Adrenal gland (tissue), 12 donors: ENCODE data around the gene PKNOX2. TPM values are rescaled to one million over a fixed set of nuclear protein-coding genes. Genes with fewer than 3 reads are reported as not detected.

ENCODE experiments used
- DNase-seq, 7 donors: peaks; one replicate each; pipeline ENCODE4 v3.0.0-alpha.2; 2019 to 2020
- H3K27ac ChIP-seq, 5 donors: fragments of 200-600 bp; sonication (generic) in 4 of 5; 1 replicate in 3 of 5; 2 replicates in 2 of 5; pipeline versions ENCODE4 v1.5.1 to v1.8.0; 2016 to 2020; ENCODE audit warnings: mild to moderate bottlenecking in 1 of 5
- H3K27me3 ChIP-seq: fragments of 200-600 bp; 2 replicates; pipeline ENCODE4 v1.8.0; 2021
- H3K36me3 ChIP-seq, 2 donors: fragments of 200-600 bp; replicated peaks in 1 of 2; 1 replicate in 1 of 2; 2 replicates in 1 of 2; pipeline versions ENCODE4 v1.5.1 to v1.8.0; 2018 to 2022
- H3K4me1 ChIP-seq, 2 donors: fragments of 200-600 bp; replicated peaks in 1 of 2; 1 replicate in 1 of 2; 2 replicates in 1 of 2; pipeline versions ENCODE4 v1.5.1 to v1.8.0; 2018 to 2021
- H3K4me3 ChIP-seq, 4 donors: fragments of 200-600 bp; sonication (generic) in 3 of 4; one replicate each; pipeline ENCODE4 v1.5.1; 2016 to 2018
- H3K9me3 ChIP-seq, 3 donors: fragments of 200-600 bp; sonication (generic) in 1 of 3; replicated peaks in 1 of 3; 1 replicate in 2 of 3; 2 replicates in 1 of 3; pipeline versions ENCODE4 v1.5.1 to v1.8.0; 2016 to 2021
- POLR2A ChIP-seq, 2 donors: fragments of 450-650 bp; IDR thresholded peaks; one replicate each; pipeline ENCODE4 v1.6.1; 2017; ENCODE audit warnings: antibody characterized with exemption in 2 of 2, mild to moderate bottlenecking in 2 of 2, moderate library complexity in 1 of 2
- WGBS, 4 donors: extraction: QIAGEN DNeasy Blood & Tissue Kit in 2 of 4; methylation state at CpG; one replicate each; pipeline versions ENCODE4 v1.1.5 to v1.1.7; 2013 to 2017; 5-methylcytosine and 5-hydroxymethylcytosine counted together
- intact Hi-C, 2 donors: fragments of 100-400 bp; cut with DNase I; formaldehyde crosslinking; loops; one replicate each; pipeline versions ENCODE4 v1.14.1 to v1.15.0; 2022 to 2023
- polyA plus RNA-seq, 3 donors: library from polyadenylated mRNA; stranded (reverse); fragments of 200-250 nt in 2 of 3; fragments of 350-450 nt in 1 of 3; fragmentation: Illumina TruSeq in 1 of 3; extraction: RNeasy Lipid Tissue Mini Kit (QIAGEN cat#74804) in 1 of 3; gene quantifications; one replicate each; pipeline ENCODE4 v1.2.3, GENCODE V29; 2013 to 2014
- total RNA-seq, 9 donors: library from RNA; depleted of rRNA in 4 of 9; stranded (reverse); fragments of >200 nt in 4 of 9; fragments of 120-200 nt in 1 of 9; fragmentation: NEBNext Ultra II Directional in 1 of 9; extraction: Animal tissue kit (Norgen Biotek cat#: 25700) in 1 of 9; gene quantifications; one replicate each; pipeline versions ENCODE4 v1.1.0 to v1.2.4, GENCODE V29; 2013 to 2023
- TF ChIP-seq, protein P1 (sequence below), 6 experiments: fragments of 450-650 bp in 4 of 6; fragments of 200-600 bp in 2 of 6; sonication (generic) in 1 of 6; IDR thresholded peaks; 1 replicate in 5 of 6; 2 replicates in 1 of 6; pipeline versions ENCODE4 v1.5.1 to v1.8.0; 2016 to 2021; ENCODE audit warnings: antibody characterized with exemption in 6 of 6, mild to moderate bottlenecking in 2 of 6, moderate library complexity in 1 of 6
- donor health status: healthy with polysubstance abuse.
- donor health status: Bipolar disorder and iron deficiency.
- donor health status: DM: yes; HTN: yes; CAD: no.
- donor health status: DM: no; HTN: no; CAD: no.
- donor health status: DM: no; HTN: no; CAD: no.
- donor health status: DM: yes; HTN: yes; CAD: no.

PKNOX2 gene
- total and polyA plus RNA-seq, 12 donors, result 1.2 to 34.7 (median 3.1) TPM

DNA sequence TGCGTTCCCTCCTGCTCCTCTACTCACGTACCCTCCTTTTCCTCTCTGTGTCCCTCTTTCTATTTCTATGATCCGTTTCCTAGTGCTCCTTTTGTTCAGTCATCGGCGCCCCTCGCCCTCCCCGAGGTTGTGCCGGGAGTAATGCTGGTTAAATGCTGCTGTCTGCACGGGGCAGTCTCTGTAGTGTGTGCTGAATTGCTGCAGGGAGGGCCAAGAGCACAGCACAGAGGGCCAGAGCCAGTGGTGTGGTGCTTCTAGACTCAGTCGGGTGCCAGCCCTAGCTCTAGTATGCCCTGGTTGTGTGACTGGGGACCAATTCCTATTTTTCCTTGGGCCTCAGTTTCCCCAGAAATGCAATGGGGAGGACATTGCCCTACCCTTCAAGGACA, 98.3 kb downstream of the PKNOX2 start:
- intact Hi-C loops, result no loop called here
- TF ChIP-seq, protein P1, sequence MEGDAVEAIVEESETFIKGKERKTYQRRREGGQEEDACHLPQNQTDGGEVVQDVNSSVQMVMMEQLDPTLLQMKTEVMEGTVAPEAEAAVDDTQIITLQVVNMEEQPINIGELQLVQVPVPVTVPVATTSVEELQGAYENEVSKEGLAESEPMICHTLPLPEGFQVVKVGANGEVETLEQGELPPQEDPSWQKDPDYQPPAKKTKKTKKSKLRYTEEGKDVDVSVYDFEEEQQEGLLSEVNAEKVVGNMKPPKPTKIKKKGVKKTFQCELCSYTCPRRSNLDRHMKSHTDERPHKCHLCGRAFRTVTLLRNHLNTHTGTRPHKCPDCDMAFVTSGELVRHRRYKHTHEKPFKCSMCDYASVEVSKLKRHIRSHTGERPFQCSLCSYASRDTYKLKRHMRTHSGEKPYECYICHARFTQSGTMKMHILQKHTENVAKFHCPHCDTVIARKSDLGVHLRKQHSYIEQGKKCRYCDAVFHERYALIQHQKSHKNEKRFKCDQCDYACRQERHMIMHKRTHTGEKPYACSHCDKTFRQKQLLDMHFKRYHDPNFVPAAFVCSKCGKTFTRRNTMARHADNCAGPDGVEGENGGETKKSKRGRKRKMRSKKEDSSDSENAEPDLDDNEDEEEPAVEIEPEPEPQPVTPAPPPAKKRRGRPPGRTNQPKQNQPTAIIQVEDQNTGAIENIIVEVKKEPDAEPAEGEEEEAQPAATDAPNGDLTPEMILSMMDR (IDR thresholded peaks at IDR 0.05), result no peak
- no peak for TF ChIP-seq POLR2A (IDR thresholded peaks at IDR 0.05)
- no peak for DNase-seq
- Histone ChIP-seq H3K36me3 (no peaks in the 10 kb centered on the region), H3K9me3 (no peaks in the 10 kb centered on the region), H3K27ac (peak overlapping the region in 2 of 5 donors; percentile 49 to 72), H3K4me3 (no peak overlapping the region), H3K27me3 (no peaks in the 10 kb centered on the region), H3K4me1 (peaks cover 0 to 8% of the 10 kb centered on the region in 2 donors)
- WGBS, 4 donors, result 30 to 44% (median 35%) methylated on average over 10 of the region's 10 CpGs

GRCh38 chr11:125263268-125263790, 98.8 kb downstream of the PKNOX2 start:
- Histone ChIP-seq H3K36me3 (no peaks in the 10 kb centered on the region), H3K4me3 (no peak overlapping the region), H3K27ac (peak overlapping the region in 3 of 5 donors; percentile 44 to 72 (median 49)), H3K4me1 (peaks cover 0 to 8% of the 10 kb centered on the region in 2 donors), H3K9me3 (no peaks in the 10 kb centered on the region), H3K27me3 (no peaks in the 10 kb centered on the region)
- peak; percentile 37 to 87 (median 60) for DNase-seq
- TF ChIP-seq POLR2A (IDR thresholded peaks at IDR 0.05), result no peak
- TF ChIP-seq, protein P1 (IDR thresholded peaks at IDR 0.05), result no peak
- intact Hi-C loops, result no loop called here
- WGBS, 4 donors, result 11 to 14% (median 13%) methylated on average over 7 to 29 of the region's 29 CpGs

DNA sequence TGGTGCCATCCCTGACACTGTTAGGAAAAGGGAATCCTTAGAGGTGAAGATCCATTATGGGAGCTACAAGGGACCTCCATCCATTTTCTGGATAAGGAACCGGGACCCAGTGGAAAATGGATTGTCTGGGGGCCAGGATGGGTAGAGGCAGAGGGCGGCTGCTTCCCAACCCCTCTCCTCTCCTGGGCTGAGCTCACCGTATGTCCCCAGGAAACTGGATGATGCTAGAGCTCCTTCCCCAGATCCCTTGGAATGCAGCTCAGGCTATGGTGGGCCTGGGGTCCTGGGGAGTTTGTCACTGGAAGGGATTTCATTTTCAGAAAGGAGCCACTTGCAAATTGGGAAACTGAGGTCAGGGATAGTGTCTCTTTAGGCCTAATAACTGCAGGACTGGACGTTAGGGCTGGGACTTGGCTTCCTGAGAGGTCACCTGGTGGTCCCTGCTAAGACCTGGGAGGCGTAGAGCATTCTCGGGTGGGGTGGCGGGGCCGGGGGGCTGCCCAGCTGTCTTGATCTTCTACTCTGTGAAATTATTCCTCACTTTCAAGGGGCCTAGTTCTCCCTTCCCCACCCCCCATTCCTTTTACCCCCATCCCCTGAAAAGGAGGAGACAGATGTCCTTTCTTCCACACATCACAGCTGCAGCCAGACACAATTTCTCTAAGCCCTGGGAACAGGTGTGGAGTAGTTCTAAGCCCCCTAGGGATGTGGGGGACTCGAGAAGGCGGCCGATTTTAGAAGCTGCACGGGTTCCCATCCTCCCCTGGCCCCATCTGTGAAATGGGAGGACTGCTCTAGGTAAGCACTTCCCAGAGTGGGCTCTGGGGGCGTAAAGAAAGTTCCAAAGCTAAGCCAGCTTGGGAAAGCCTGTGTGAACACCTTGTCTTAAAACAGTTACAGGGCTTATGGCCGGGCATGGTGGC, 99.8 kb downstream of the PKNOX2 start:
- no peak for DNase-seq
- Histone ChIP-seq H3K9me3 (no peaks in the 10 kb centered on the region), H3K27me3 (no peaks in the 10 kb centered on the region), H3K4me3 (no peak overlapping the region), H3K27ac (peak overlapping the region in 3 of 5 donors; percentile 44 to 72 (median 49)), H3K36me3 (no peaks in the 10 kb centered on the region), H3K4me1 (peaks cover 0 to 8% of the 10 kb centered on the region in 2 donors)
- intact Hi-C loops, result no loop called here
- WGBS, 4 donors, result 81 to 90% (median 87%) methylated on average over 11 to 14 of the region's 14 CpGs
- TF ChIP-seq POLR2A (IDR thresholded peaks at IDR 0.05), result no peak
- TF ChIP-seq, protein P1 (IDR thresholded peaks at IDR 0.05), result no peak

GRCh38 chr11:125267548-125267947, 103.0 kb downstream of the PKNOX2 start:
- DNase-seq, result no peak
- H3K9me3 ChIP-seq, result no peaks in the 10 kb centered on the region
- H3K27me3 ChIP-seq, result no peaks in the 10 kb centered on the region
- no peak overlapping the region for H3K27ac ChIP-seq
- WGBS, 4 donors, result 82 to 91% (median 88%) methylated on average over 8 of the region's 8 CpGs
- intact Hi-C loops, result no loop called here
- no peak for TF ChIP-seq POLR2A (IDR thresholded peaks at IDR 0.05)
- TF ChIP-seq, protein P1 (IDR thresholded peaks at IDR 0.05), result no peak
- peaks cover 0 to 8% of the 10 kb centered on the region in 2 donors for H3K4me1 ChIP-seq
- H3K36me3 ChIP-seq, result no peaks in the 10 kb centered on the region
- H3K4me3 ChIP-seq, result no peak overlapping the region
